NCI-H82 treated with DMSO at 0.1 percent for 48 hours (cell line): ENCODE results near the gene ARL6.

Experiments
- DNase-seq: peaks from one replicate; lab custom pipeline; 2025; ENCODE audit not compliant: unreplicated experiment; lab: John Stamatoyannopoulos, UW

The ARL6 gene

GRCh38 chr3:97764407-97765238 is at the start of gene ARL6:
ARL6 (plus strand) TSS chr3:97764758; CDS start chr3:97768108, 3,350 bp downstream.
- DNase-seq, result peak; percentile 83

GRCh38 chr3:97719156-97719821 is 45.3 kb upstream of the ARL6 start:
- peak; percentile 87 for DNase-seq

- DNase-seq, result no peak
Observed at GRCh38 chr3:97720417-97720816, 44.1 kb upstream of the ARL6 start.

DNA sequence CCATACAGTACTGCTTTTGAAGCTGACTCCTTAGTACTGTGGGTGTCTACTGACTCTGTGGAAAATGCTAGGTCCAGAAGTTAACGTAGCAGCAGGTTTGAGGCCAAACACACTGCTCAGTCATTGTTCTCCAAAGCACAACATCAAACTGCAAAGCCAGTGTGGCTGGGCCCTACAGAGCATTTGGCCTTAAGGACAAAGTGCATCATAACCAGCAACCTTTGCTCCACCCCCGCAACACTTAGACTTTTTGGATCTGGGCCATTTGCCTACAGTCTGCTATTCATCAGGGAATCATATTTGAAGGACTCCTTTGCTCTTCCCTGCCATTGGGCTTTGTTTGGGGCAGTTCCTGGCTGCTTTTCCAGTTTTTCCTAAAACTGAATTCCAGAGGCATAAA is 43.1 kb upstream of the ARL6 start:
- DNase-seq, result no peak

DNA sequence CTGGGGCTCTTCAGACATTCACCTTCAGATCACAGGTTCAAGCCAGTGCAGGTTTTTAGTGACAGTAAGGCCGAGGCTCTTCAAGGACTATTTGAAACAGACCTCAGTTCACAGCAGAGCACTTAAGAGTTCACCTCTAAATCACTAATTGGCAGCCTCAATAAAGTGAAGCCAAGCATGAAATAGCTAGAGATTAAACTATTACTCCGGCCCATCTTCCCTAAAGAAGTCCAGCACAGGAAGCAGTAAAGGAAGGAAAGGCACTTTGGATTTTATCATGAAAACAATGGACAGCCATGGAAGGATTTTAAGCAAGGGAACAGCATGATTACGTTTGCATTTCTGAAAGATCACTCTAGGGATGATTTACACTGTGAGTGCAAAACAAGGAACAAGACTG is 27.6 kb upstream of the ARL6 start:
- peak; percentile 89 for DNase-seq

GRCh38 chr3:97738761-97739160 is 25.8 kb upstream of the ARL6 start:
- DNase-seq, result no peak

- no peak for DNase-seq
Observed at GRCh38 chr3:97742036-97742435, 22.5 kb upstream of the ARL6 start.

DNA sequence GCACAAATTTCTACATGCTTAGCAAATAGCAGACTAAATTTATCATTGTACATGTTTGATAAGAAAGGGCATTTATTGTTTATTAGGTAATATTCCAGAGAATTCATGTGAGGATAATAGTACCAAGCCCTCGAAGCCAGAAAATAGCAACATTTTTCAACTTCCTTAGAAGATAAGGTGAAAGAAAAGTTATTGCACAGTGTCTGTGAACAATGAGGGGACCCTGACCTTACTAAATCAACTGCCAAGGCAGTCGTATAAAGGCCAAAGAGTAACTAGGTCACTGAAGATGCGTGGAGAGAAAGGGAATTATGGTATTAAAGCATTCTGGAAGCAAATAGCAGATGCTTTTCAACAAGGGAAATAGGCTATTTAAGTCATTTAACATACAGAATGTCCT is 20.3 kb upstream of the ARL6 start:
- DNase-seq, result no peak

- peak; percentile 75 for DNase-seq
Observed at GRCh38 chr3:97763586-97764406, 762 bp upstream of the ARL6 start.

DNA sequence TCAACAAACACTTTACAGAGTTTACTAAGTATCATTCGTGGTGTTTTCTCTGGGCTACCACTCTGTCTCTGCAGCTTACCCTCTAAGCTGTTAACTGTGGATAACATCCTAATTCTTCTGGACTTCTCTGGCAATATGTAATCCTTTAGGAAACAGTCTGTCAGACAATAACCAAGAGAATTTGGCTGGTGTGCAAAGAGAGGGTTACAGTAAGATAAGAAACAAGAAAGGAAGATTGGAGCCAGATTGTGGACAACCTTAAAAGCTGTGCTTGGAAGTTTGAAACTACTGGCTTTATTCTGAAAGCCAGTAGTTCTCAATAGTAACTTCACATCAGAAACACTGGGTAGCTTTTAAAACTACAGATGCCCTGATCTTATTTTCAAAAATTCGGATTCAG is 778 bp downstream of the ARL6 start:
- peak; percentile 50 for DNase-seq

DNA sequence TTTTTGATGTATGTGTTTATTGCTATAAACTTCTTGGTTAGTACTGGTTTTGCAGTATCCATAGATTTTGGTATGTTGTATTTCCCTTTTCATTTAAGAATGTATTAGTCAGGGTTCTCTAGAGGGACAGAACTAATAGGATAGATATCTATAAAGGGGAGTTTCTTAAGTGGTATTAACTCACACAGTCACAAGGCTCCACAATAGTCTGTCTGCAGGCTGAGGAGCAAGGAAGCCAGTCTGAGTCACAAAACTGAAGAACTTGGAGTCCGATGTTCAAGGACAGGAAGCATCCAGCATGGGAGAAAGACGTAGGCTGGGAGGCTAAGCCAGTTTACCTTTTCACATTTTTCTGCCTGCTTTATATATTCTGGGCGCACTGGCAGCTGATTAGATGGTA is 8.4 kb downstream of the ARL6 start:
- no peak for DNase-seq

DNA sequence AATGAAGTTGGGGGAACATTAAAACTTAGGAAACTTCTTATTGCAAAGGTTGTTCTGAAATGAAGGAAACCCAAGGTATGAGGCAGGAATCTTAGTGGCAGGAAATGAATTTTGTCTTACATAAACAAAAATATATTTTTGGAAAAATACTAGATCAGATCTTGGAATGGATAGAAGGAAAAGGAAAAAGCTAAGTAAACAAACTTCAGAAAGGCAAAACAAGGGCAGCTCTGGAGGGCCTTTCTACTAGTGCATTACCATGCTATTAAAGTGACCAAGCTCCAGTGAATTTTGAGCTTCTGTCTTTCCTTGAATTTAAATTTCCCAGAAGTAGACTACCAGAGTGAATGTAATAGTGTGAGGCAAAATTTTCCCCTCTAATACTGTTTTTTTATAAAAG is 13.6 kb downstream of the ARL6 start:
- DNase-seq, result no peak

DNA sequence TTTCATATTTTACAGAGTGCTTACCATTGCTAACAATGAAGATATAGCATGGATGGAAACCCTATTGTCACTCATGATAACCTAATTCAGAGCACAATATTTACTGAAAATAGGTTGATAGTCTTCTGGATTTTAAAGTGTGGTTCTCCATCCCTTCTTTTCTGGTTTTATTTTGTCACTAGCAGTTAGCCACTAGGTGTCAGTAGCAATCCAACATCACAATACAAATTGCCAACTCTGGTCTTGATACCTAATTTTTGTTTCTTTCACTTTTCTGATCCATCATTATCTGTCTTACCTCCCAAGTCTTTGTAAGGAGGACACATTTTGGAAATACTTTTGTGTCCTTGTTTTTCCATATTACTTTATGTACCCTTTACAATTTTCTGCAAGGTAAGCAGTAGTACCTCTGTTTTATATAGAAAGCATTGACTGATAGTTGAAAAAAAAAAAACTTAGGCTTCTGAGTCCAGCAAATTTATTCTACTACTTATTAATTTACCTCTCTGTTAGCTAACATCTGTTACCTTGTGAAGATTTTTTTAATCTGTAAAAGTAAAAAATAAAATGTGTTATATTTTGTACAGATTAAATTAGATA is 29.0 kb downstream of the ARL6 start:
- DNase-seq, result peak; percentile 40

- DNase-seq, result no peak
Observed at GRCh38 chr3:97795951-97796350, 31.4 kb downstream of the ARL6 start.

DNA sequence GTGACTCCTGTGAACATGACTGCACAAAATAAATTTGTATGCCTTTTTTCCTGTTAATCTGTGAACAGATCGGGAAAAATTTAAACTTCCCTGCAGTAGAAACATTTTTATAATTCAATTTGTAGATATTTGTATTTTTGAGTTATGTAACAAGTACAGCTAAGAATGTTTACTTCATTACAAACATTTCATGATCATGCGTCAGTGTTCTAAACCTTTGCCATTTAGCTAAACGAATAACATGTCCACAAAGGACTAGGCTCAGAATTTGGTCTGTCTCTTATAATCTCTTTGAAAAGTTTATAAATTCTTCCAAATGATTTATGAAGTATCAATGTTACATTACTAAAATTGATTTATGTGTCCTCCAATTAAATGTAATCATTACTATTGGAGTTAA is 39.9 kb downstream of the ARL6 start:
- no peak for DNase-seq

GRCh38 chr3:97810779-97811390 is 46.3 kb downstream of the ARL6 start:
- DNase-seq, result no peak

DNA sequence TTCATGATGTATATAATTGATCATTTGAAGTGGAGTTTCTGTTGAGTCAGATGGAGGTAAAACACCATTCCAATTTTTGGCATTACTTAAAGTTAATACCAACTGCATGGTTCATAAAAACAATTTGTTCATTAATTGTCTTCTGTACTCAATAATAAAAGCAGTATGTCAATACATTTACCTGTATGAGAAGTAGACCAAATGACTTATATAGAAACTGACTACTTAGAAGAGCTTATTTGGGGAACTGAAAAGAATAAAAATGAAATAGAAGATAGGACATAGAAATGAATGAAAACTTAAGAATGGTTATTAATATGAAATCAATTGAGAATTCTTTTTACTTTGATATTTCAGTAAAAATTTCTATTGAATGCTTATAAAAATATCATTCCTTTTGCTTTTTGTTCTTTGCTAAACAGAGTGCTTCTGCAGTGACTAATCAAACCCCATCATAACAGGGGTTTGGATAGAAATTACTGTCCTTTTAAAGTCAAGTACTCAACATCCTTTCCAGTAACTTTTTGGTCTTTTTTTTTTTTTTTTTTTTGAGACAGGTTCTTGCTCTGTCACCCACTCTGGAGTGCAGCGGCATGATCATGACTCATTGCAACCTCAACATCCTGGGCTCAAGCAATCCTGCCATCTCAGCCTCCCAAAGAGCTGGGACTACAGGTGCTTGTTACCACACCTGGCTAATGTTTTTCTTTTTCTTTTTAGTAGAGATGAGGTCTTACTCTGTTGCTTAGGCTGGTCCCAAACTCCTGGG is 50.8 kb downstream of the ARL6 start:
- DNase-seq, result no peak

GRCh38 chr3:97816811-97817210 is 52.3 kb downstream of the ARL6 start:
- no peak for DNase-seq

GRCh38 chr3:97817965-97818364 is 53.4 kb downstream of the ARL6 start:
- peak; percentile 91 for DNase-seq

DNA sequence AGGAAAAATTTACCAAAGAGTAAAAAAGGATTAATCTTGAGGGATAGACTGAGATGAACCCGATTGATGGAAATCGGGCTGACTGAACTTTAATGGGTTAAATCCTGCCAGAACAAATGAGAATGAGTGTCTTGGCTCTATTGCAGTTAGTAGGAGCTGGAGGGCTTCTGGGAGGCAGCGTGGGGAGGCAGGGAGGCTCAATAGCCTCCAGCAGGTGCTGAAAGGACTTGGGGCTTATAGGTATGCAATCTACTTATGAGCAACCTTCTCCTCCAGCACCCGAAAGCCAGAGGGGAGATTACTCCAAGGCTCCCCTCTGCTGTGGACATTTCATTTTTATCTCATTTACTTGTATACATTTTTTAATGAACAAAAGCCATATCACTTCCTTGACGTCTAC is 56.2 kb downstream of the ARL6 start:
- no peak for DNase-seq
